Right kidney (tissue), 1 donor: ENCODE measurements around the gene CDH18.
"Not testable (repeated sequence)": the region's sequence is repeated elsewhere in the genome, so short reads cannot be mapped to it uniquely, and the experiment has no call there.

Experiments
- DNase-seq: peaks from one replicate; pipeline ENCODE4 v3.0.0-alpha.2; 2016

Gene CDH18

GRCh38 chr5:19859020-19859419 lies 129.0 kb downstream of the CDH18 start:
- no peak for DNase-seq

DNA sequence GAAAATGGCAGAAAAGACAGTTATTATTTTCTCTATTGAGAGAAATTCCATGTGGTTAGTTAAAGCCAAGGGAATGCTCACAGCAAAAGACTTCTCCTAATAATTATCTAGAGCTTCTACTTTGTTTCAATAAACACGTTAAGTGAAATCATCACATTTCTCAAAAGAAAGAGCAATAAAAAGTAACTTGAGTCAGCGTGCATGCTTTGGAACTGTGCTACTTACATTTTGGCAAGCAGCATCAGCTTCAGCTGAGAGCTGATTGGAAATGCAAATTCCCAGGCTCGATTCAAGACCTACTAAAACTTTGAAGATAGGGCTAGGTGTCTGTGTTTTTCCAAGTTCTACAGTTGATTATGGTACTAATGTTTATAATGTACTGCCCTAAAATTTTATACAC lies 132.1 kb downstream of the CDH18 start:
- no peak for DNase-seq

- no peak for DNase-seq
Measured at GRCh38 chr5:19855453-19855852, 132.5 kb downstream of the CDH18 start.

GRCh38 chr5:19855031-19855430 lies 133.0 kb downstream of the CDH18 start:
- DNase-seq = no peak

DNA sequence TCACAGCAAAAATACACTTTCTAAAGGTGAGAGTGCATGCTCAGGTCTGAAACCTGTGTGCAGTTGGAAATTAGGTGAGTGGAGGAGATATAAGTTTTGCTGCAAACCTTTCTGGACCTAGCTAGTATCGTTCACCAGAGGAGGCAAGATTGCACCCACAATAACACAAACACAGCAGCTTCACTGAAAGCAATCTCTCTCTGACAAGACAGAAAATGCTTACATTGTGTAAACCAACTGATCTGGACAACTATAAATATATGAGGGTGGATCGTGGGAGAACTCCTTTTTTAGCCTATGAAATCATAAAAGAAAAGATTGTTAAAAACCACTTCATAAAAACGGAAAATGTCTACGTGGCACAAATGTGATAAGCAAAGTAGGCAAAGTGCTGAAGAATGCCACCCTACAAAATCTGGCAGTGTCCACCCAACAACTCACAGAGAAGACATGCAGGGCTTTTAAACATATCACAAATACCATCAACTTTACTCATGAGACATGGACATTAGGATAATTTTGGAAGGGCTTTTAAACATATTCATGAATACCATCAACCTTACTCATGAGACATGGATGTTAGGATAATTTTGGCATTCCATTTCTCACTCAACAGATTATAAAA lies 134.3 kb downstream of the CDH18 start:
- DNase-seq = no peak

DNA sequence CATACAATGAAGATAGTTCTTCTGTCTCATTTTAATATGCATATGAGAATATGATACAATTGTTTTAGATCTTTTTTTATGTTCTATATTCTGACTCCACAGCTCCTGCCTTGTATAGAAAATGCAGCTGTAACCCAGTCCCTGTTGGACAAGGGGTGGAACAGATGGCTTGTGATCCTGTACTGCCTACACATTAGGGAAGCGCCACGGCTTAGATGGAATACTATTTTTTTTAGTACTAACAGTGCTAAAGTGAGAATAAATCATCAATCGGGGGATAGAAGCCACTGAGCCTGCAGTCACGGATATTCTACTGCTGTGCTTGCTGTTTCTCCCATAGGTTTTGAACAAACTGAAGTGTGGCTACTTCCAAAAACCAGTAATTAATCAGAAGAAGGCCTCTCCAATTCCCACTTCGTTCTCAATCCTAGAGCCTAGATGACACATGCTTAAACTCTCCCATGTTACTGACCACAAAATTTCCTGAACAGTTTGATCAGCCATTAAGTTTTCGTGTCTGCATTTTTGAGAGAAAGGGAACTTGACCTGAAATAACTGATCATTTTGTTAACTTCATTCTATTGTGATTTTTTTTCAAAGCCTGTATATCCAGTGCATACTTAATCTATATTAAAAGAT lies 150.3 kb downstream of the CDH18 start:
- no peak for DNase-seq

GRCh38 chr5:19835442-19835841 lies 152.6 kb downstream of the CDH18 start:
- DNase-seq = no peak

DNA sequence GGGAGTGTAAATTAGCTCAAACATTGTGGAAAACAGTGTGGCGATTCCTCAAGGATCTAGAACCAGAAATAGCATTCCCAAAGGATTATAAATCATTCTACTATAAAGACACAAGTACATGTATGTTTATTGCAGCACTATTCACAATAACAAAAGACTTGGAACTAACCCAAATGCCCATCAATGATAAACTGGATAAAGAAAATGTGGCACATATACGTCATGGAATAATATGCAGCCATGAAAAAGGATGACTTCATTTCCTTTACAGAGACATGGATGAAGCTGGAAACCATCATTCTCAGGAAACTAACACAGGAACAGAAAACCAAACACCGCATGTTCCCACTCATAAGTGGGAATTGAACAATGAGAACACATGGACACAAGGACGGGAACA lies 175.3 kb downstream of the CDH18 start:
- DNase-seq = not testable (repeated sequence)

GRCh38 chr5:19806756-19807155 lies 181.2 kb downstream of the CDH18 start:
- no peak for DNase-seq

- no peak for DNase-seq
Measured at GRCh38 chr5:19802686-19803085, 185.3 kb downstream of the CDH18 start.

GRCh38 chr5:19795218-19795617 lies 192.8 kb downstream of the CDH18 start:
- DNase-seq = no peak

DNA sequence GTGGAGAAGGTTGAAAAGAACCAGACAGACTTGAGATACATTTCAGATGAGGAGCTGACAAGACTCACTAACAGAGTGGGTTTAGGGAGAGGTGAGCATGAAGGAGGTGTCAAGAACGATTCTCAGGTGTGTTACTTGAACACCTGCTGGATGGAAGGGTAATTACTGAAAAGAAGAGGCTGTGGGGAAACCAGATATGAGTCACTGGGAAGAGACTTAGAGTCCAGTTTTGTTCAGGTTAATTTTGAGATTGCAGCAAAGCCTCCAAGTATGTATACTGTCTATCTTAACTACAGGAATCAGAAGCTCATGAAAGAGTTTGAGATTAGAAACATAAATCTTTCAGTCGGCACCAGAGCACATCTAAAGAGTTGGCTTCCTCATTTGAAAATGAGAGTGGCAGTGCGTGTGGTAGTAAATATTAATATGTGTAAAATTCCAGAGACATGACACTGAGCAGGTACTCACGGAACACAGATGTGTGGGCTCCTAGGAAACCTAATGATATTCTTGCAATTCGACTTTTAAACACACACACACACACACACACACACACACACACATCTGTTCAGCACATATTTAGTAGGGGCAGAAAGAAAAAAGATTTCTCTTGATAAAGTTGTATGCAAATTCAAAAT lies 197.1 kb downstream of the CDH18 start:
- no peak for DNase-seq

GRCh38 chr5:19782566-19782965 lies 205.4 kb downstream of the CDH18 start:
- DNase-seq = no peak

GRCh38 chr5:19777363-19777762 lies 210.6 kb downstream of the CDH18 start:
- DNase-seq = no peak

DNA sequence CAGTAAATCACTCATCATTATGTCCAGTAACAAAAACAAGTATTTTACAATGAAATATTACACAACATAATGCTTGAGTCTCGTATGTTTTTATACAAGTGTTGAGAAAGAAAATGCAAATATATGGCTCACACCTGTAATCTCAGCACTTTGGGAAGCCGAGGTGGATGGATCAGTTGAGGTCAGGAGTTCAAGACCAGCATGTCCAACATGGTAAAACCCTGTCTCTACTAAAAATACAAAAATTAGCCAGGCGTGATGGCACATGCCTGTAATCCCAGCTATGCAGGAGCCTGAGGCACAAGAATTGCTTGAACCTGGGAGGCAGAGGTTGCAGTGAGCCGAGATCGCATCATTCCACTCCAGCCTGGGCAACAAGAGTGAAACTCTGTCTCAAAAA lies 211.1 kb downstream of the CDH18 start:
- DNase-seq = not testable (repeated sequence)

DNA sequence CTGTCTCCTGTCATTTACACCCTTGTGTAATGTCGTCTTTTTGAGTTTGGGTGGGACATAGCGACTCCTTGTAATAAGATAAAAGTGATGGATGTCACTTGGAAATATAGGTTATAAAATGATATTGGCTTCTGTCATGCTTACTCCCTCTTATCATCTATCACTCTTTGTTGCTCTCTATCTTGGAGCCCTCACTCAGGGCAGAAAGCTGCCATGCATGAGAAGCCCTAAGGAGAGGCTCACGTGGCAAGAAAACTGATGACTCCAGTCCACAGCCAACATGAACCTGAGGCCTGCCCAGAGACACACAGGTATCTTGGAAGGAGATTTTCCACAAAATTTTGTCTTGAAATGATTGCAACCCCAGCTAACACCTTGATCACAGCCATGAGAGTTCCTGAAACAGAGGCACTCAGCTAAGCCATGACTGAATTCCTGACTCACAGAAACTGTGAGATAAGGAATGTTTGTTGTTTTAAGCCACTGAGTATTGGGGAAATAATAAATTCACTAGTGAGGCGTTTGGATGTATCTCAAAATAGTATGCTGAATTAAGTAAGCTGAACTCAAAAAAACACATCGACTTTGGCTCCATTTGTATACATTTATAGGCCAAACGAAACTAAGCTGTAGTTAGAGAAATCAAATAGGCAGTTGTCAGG lies 216.7 kb downstream of the CDH18 start:
- DNase-seq = no peak

GRCh38 chr5:19770396-19770795 lies 217.6 kb downstream of the CDH18 start:
- DNase-seq = no peak

DNA sequence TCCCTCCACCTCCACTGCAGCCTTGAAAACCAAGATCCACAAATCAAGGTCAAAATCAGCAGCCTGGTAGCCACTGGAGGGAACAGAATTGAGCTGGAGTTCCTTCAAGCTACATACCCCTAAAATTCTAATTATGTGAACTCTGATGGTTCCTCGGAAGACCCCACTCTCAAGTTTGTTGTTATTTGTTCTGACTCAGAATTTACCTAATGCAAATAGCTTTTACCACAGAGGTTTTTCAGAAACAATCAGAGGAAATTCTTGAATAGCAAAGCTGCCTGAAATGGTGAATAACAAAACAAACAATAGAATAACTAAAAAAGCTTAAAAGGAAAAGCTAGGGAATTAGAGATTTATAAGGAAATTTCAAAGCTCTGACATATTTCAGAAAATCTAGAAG lies 220.0 kb downstream of the CDH18 start:
- no peak for DNase-seq

GRCh38 chr5:19753579-19753978 lies 234.4 kb downstream of the CDH18 start:
- no peak for DNase-seq

GRCh38 chr5:19751326-19751725 lies 236.7 kb downstream of the CDH18 start:
- no peak for DNase-seq

- no peak for DNase-seq
Measured at GRCh38 chr5:19745247-19745646, 242.8 kb downstream of the CDH18 start.

- no peak for DNase-seq
Measured at GRCh38 chr5:19739671-19740070, 248.3 kb downstream of the CDH18 start.

DNA sequence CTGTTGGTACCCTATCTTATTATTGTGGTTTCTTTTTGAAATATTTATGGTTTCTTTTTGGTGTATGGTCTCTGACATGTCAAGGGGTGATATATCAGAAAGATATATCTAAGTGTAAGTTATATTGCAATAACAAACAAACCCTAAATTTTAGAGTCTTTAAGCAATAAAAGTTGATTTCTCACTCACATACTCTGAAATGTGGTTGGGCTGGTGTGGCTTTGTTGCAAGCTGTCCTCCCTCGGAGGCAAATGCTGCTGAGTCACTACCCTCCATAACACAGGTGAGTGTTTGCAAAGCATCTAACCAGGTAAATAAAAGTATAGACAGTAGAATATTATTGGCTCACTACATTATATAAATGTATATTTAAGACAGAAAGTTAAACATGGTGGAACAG lies 253.2 kb downstream of the CDH18 start:
- no peak for DNase-seq
